ENCODE measurements around the gene HACD2.

- TF ChIP-seq CTCF (IDR thresholded peaks at IDR 0.05 in 2 of 3, conservative IDR thresholded peaks at IDR 0.05 in 1 of 3; ENCODE audit: control insufficient read depth in 2 of 3, extremely low read depth in 1 of 3, insufficient read depth in 1 of 3, low read depth in 3 of 3, low read length in 3 of 3) = no peak
- TF ChIP-seq NR2C2 (IDR thresholded peaks at IDR 0.05; ENCODE audit: borderline replicate concordance, control insufficient read depth, insufficient read length, low read depth) = no peak
- no peak for TF ChIP-seq BCL11A (IDR thresholded peaks at IDR 0.05; ENCODE audit: low read depth, low read length)
- TF ChIP-seq CREB1 (IDR thresholded peaks at IDR 0.05; ENCODE audit: low read depth) = no peak
- no peak for TF ChIP-seq PAX5 (IDR thresholded peaks at IDR 0.05; ENCODE audit: borderline replicate concordance, low read depth, low read length)
These were observed 12.7 kb upstream of the HACD2 start for GRCh38 chr3:123597561-123597960.
